ENCODE measurements around the gene PHF19. TPM values are rescaled to one million over a fixed set of nuclear protein-coding genes. Genes with fewer than 3 reads are reported as not detected.

The PHF19 gene
- total RNA-seq, 4 donors from 2014 or later: 11.3 to 15.5 (median 13.8) TPM

DNA sequence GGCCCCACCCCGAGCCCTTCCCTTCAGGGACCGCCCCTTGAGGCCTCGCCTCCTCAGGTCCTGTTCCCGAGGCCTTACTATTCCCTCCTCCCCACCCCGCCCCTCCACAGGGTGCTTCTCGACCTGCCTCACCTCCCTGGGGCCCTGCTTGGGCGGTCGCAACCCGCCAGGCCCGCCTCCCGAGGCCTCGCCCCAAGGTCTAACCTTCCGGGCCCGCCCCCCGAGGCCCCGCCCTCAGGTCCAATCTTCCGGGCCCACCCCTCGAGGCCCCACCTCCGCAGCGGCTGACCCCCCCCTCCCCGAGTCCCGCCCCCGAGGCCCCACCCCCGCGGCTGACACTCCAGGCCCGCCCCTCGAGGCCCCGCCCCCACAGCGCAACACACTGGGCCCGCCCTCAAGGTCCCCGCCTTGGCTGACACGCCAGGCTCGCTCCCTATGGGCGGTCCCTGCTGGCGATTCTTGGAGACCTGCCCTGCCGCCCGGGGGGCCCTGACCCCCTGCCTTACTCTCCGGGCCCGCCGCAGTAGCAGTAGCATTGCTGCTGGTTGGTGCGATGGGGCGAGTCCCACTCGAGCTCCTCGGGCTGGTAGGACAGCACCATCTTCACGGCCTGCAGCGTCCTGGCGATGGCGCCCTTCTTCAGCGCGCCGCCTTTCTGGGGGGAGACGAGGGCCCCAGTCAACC, 8.2 kb downstream of the PHF19 start:
- no peaks in the 10 kb centered on the region for H3K27me3 ChIP-seq
- peak overlapping the region; percentile 63 for H3K4me3 ChIP-seq
- H3K36me3 ChIP-seq: peaks cover 16% of the 10 kb centered on the region
- peak overlapping the region; percentile 86 for H3K27ac ChIP-seq
- peak; percentile 98 to 99 for DNase-seq (ENCODE audit: low spot score in 2 of 2)
- no peaks in the 10 kb centered on the region for H3K9me3 ChIP-seq
- H3K4me1 ChIP-seq: peaks cover 25% of the 10 kb centered on the region
- TF ChIP-seq CTCF (IDR thresholded peaks at IDR 0.05) (peak in 1 of 2 donors; percentile 28), POLR2A (IDR thresholded peaks at IDR 0.05) (no peak), EP300 (IDR thresholded peaks at IDR 0.05) (no peak), POLR2AphosphoS5 (IDR thresholded peaks at IDR 0.05) (peak; percentile 45 to 72 (median 66))
- 4% methylated on average over 19 of the region's 52 CpGs for WGBS

- TF ChIP-seq EP300 (IDR thresholded peaks at IDR 0.05): no peak
- TF ChIP-seq CTCF (IDR thresholded peaks at IDR 0.05): no peak
- TF ChIP-seq POLR2A (IDR thresholded peaks at IDR 0.05): no peak
- TF ChIP-seq POLR2AphosphoS5 (IDR thresholded peaks at IDR 0.05): no peak
- peak overlapping the region; percentile 86 for H3K27ac ChIP-seq
- H3K36me3 ChIP-seq: peaks cover 20% of the 10 kb centered on the region
- H3K9me3 ChIP-seq: no peaks in the 10 kb centered on the region
- peaks cover 25% of the 10 kb centered on the region for H3K4me1 ChIP-seq
- H3K4me3 ChIP-seq: peak overlapping the region; percentile 63
- DNase-seq (ENCODE audit: low spot score in 2 of 2): no peak
- no peaks in the 10 kb centered on the region for H3K27me3 ChIP-seq
- 13% methylated on average over 9 of the region's 11 CpGs for WGBS
These were observed 8.7 kb downstream of the PHF19 start for GRCh38 chr9:120868339-120868675.

DNA sequence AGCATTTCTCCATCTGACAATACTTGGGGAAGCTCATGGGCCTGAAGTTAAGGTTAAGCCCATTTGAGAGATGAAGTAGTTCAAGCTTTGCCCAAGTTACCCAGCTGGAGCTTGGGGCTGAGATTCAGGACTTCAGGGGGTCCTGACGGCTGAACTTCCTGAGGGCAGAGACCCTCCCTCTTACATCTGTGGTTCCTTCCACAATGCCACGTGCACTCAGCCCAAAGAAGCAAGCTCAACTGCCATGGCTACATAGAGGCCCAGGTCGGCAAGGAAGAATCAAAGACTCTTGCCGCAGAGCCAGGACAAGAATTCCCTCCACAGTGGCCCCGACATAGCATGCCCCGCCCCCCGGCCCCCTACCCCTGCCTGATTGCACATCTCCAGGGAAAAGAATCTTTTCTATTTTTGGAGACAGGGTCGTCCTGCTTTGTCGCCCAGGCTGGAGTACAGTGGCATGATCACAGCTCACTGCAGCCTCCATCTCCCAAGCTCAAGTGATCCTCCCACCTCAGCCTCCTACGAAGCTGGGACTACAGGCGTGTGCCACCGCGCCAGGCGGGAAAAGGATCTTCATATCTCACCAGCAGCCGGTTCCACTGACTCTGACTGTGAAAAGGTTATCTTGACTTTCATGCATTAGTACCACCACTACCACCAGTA, 9.2 kb downstream of the PHF19 start:
- peak overlapping the region; percentile 86 for H3K27ac ChIP-seq
- peak overlapping the region; percentile 63 for H3K4me3 ChIP-seq
- peaks cover 25% of the 10 kb centered on the region for H3K36me3 ChIP-seq
- no peaks in the 10 kb centered on the region for H3K9me3 ChIP-seq
- peaks cover 25% of the 10 kb centered on the region for H3K4me1 ChIP-seq
- DNase-seq (ENCODE audit: low spot score in 2 of 2): no peak
- 82% methylated on average over 13 of the region's 15 CpGs for WGBS
- no peaks in the 10 kb centered on the region for H3K27me3 ChIP-seq
- TF ChIP-seq EP300 (IDR thresholded peaks at IDR 0.05): no peak
- no peak for TF ChIP-seq POLR2A (IDR thresholded peaks at IDR 0.05)
- no peak for TF ChIP-seq POLR2AphosphoS5 (IDR thresholded peaks at IDR 0.05)
- TF ChIP-seq CTCF (IDR thresholded peaks at IDR 0.05): no peak

DNA sequence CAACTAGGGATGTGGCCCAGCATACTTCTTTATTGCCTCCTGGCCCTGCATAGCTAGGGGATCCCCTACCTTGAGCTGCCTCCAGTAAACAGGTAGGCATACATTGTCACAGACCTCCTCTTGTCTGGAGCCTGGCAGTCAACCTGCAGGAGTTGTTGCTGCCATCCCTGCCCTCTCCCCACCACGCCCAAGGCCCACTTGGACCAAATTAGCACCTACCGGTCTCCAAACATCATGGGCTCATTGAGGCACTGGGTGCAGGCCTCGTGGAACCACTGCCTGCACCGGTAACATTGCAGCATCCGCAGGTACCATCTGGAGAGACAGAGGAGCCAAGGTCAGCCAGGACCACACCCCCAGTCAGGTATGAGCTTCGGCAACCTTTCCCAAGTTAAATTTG, 10.3 kb downstream of the PHF19 start:
- no peak for DNase-seq (ENCODE audit: low spot score in 2 of 2)
- Histone ChIP-seq H3K9me3 (no peaks in the 10 kb centered on the region), H3K27me3 (no peaks in the 10 kb centered on the region), H3K27ac (no peak overlapping the region), H3K4me3 (no peak overlapping the region), H3K36me3 (peaks cover 36% of the 10 kb centered on the region), H3K4me1 (peaks cover 25% of the 10 kb centered on the region)
- TF ChIP-seq CTCF (IDR thresholded peaks at IDR 0.05) (no peak), EP300 (IDR thresholded peaks at IDR 0.05) (no peak), POLR2AphosphoS5 (IDR thresholded peaks at IDR 0.05) (no peak), POLR2A (IDR thresholded peaks at IDR 0.05) (no peak)
- WGBS: 95% methylated on average over 6 of the region's 6 CpGs

- H3K27ac ChIP-seq: no peak overlapping the region
These were observed 11.2 kb downstream of the PHF19 start for GRCh38 chr9:120865809-120866208.

More at GRCh38 chr9:120865809-120866208, 11.2 kb downstream of the PHF19 start:
- H3K4me1 ChIP-seq: peaks cover 25% of the 10 kb centered on the region
- peaks cover 45% of the 10 kb centered on the region for H3K36me3 ChIP-seq
- no peak for DNase-seq (ENCODE audit: low spot score in 2 of 2)
- TF ChIP-seq CTCF (IDR thresholded peaks at IDR 0.05) (no peak), POLR2AphosphoS5 (IDR thresholded peaks at IDR 0.05) (no peak), EP300 (IDR thresholded peaks at IDR 0.05) (no peak), POLR2A (IDR thresholded peaks at IDR 0.05) (no peak)
- WGBS: 62% methylated on average over 5 of the region's 5 CpGs
- H3K27me3 ChIP-seq: no peaks in the 10 kb centered on the region
- no peaks in the 10 kb centered on the region for H3K9me3 ChIP-seq
- no peak overlapping the region for H3K4me3 ChIP-seq
